Ovary (tissue), 3 donors: ENCODE data around the gene GNG11.

Experiments
- EP300 ChIP-seq: sonication (generic); formaldehyde crosslinking; IDR thresholded peaks from one replicate; pipeline ENCODE4 v1.6.1; 2017; ENCODE audit warnings: antibody characterized with exemption
- POLR2A ChIP-seq: fragments of 450-650 bp; IDR thresholded peaks from one replicate; pipeline ENCODE4 v1.6.1; 2017; ENCODE audit warnings: antibody characterized with exemption, mild to moderate bottlenecking, moderate library complexity
- TF ChIP-seq, protein P1 (sequence below), 3 donors: fragments of 450-650 bp in 2 of 3; fragments of 200-600 bp in 1 of 3; IDR thresholded peaks; one replicate each; pipeline versions ENCODE4 v1.5.1 to v1.8.0; 2016 to 2022; ENCODE audit warnings: antibody characterized with exemption in 3 of 3, mild to moderate bottlenecking in 1 of 3
- donor health status: DM: no; HTN: no; CAD: no.

DNA sequence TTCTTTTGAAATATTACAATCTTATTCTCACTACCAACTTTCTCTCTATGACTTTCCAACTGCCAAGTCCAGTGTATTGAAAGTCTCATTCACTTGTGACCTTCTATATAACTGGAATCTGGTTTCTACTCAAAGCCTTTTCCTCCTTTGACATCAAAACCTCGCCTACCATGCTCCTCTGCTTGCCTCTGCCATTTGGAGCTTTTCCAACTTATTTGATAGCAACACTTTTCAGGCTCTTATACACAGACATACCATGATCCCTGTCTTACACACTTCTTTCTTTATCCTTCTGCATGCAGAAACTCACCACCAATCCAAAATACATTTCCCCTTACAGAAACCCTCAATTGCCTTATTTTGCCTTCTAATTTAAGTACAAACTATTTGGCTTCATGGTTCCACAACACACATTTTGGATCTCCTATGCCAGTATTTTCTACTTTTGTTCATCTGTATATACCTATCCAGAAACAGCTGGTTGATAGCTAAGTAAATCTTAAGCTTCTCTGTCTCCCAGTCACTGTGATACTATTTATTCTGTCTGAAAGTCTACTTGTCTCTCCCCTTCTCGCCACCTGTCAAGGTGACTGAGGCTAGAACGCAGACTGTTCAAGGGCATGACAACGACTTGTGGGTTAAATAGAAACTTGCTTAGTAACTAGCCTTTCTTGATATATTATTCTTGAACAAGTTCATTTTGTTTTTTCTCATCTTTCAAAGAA lies 22.4 kb downstream of the GNG11 start:
- TF ChIP-seq POLR2A (no peak), EP300 (no peak)
- TF ChIP-seq, protein P1, sequence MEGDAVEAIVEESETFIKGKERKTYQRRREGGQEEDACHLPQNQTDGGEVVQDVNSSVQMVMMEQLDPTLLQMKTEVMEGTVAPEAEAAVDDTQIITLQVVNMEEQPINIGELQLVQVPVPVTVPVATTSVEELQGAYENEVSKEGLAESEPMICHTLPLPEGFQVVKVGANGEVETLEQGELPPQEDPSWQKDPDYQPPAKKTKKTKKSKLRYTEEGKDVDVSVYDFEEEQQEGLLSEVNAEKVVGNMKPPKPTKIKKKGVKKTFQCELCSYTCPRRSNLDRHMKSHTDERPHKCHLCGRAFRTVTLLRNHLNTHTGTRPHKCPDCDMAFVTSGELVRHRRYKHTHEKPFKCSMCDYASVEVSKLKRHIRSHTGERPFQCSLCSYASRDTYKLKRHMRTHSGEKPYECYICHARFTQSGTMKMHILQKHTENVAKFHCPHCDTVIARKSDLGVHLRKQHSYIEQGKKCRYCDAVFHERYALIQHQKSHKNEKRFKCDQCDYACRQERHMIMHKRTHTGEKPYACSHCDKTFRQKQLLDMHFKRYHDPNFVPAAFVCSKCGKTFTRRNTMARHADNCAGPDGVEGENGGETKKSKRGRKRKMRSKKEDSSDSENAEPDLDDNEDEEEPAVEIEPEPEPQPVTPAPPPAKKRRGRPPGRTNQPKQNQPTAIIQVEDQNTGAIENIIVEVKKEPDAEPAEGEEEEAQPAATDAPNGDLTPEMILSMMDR (IDR thresholded peaks at IDR 0.05) = no peak
